Kidney (tissue), 14 donors: Measurements from ENCODE around the gene IVNS1ABP. TPM values are rescaled to one million over a fixed set of nuclear protein-coding genes. Genes with fewer than 3 reads are reported as not detected.

Experiments
- DNase-seq, 5 donors: peaks; one replicate each; pipeline ENCODE4 v3.0.0-alpha.2; 2013 to 2020
- FAIRE-seq: peaks from 2 replicates; lab custom pipeline; 2012; peaks lifted over from hg19 to GRCh38; lab: Jason Lieb, UNC
- H3K27ac ChIP-seq, 2 donors: one replicate each; pipeline ENCODE4 v1.7.0; 2013; ENCODE audit warnings: low read depth in 2 of 2, low read length in 2 of 2, inconsistent platforms in 1 of 2
- H3K27me3 ChIP-seq: one replicate; pipeline ENCODE4 v1.7.1; 2013; ENCODE audit warnings: low read length, inconsistent platforms; ENCODE audit not compliant: control insufficient read depth, insufficient read depth
- H3K36me3 ChIP-seq, 3 donors: one replicate each; pipeline versions ENCODE4 v1.7.0 to v1.7.1; 2013; ENCODE audit warnings: low read length in 3 of 3, control low read depth in 1 of 3, inconsistent platforms in 1 of 3; ENCODE audit not compliant: insufficient read depth in 3 of 3, control insufficient read depth in 2 of 3
- H3K4me1 ChIP-seq, 3 donors: one replicate each; pipeline versions ENCODE4 v1.7.0 to v1.7.1; 2013; ENCODE audit warnings: low read length in 3 of 3, inconsistent platforms in 1 of 3, low read depth in 1 of 3; ENCODE audit not compliant: control insufficient read depth in 2 of 3, insufficient read depth in 2 of 3
- H3K4me3 ChIP-seq, 3 donors: one replicate each; pipeline versions ENCODE4 v1.7.0 to v1.8.1; 2013; ENCODE audit warnings: low read length in 3 of 3, control low read depth in 1 of 3, inconsistent platforms in 1 of 3
- H3K9ac ChIP-seq, 3 donors: one replicate each; pipeline versions ENCODE4 v1.7.0 to v1.7.1; 2013; ENCODE audit warnings: low read length in 3 of 3, control low read depth in 1 of 3, inconsistent platforms in 1 of 3
- H3K9me3 ChIP-seq, 3 donors: one replicate each; pipeline versions ENCODE4 v1.7.0 to v1.7.1; 2013; ENCODE audit warnings: low read length in 3 of 3, control low read depth in 1 of 3, inconsistent platforms in 1 of 3; ENCODE audit not compliant: control insufficient read depth in 2 of 3, insufficient read depth in 1 of 3
- intact Hi-C: fragments of 100-400 bp; cut with DNase I; formaldehyde crosslinking; loops from one replicate; pipeline ENCODE4 v1.11.1; 2022
- polyA plus RNA-seq: library from polyadenylated mRNA; stranded (reverse); fragments of 350-450 nt; fragmentation: Illumina TruSeq; extraction: RNeasy Lipid Tissue Mini Kit (QIAGEN cat#74804); gene quantifications from one replicate; pipeline ENCODE4 v1.2.3, GENCODE V29; 2014; ENCODE audit warnings: low read depth, low replicate concordance; ENCODE audit not compliant: insufficient read depth
- total RNA-seq: library from RNA; stranded (reverse); fragmentation: NEBNext Ultra II Directional; extraction: Animal tissue kit (Norgen Biotek cat#: 25700); gene quantifications from one replicate; pipeline ENCODE4 v1.2.1, GENCODE V29; 2021
- TF ChIP-seq, protein P1 (sequence below): IDR thresholded peaks from 3 replicates; pipeline ENCODE4 v1.5.1; 2012; ENCODE audit warnings: mild to moderate bottlenecking, moderate library complexity, borderline replicate concordance; ENCODE audit not compliant: insufficient read depth; ENCODE audit errors: extremely low read depth
- donor health status: control.
- donor health status: control.
- donor health status: control.
- donor health status: control.
- donor health status: control.
- donor health status: DM: yes; HTN: yes; CAD: no.
- donor health status: Normal renal cell carcinoma (clear cell type).

IVNS1ABP gene
- total and polyA plus RNA-seq, 2 donors from 2014 or later: 115 to 198 TPM

DNA sequence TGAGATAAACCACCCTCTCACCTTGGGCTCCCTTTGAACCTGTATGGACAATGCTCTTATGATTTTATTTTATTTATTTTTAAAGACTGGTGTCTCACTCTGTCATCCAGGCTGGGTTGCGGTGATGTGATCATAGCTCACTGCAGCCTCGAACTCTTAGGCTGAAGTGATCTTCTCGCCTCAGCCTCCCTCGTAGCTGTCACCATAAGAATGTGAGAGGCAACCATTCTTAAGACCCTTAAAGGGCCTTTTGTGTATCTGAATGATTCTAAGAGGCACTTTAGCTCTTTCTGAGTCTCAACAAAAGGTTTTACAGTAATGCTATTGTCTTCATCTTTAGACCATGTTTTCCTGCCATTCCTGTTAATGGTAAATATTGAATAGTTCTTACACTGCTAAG lies 67.0 kb downstream of the IVNS1ABP start:
- H3K9me3 ChIP-seq: no peaks in the 10 kb centered on the region
- H3K27me3 ChIP-seq: no peaks in the 10 kb centered on the region
- H3K9ac ChIP-seq: no peak overlapping the region
- no peak overlapping the region for H3K4me3 ChIP-seq
- H3K4me1 ChIP-seq: no peaks in the 10 kb centered on the region
- TF ChIP-seq, protein P1, sequence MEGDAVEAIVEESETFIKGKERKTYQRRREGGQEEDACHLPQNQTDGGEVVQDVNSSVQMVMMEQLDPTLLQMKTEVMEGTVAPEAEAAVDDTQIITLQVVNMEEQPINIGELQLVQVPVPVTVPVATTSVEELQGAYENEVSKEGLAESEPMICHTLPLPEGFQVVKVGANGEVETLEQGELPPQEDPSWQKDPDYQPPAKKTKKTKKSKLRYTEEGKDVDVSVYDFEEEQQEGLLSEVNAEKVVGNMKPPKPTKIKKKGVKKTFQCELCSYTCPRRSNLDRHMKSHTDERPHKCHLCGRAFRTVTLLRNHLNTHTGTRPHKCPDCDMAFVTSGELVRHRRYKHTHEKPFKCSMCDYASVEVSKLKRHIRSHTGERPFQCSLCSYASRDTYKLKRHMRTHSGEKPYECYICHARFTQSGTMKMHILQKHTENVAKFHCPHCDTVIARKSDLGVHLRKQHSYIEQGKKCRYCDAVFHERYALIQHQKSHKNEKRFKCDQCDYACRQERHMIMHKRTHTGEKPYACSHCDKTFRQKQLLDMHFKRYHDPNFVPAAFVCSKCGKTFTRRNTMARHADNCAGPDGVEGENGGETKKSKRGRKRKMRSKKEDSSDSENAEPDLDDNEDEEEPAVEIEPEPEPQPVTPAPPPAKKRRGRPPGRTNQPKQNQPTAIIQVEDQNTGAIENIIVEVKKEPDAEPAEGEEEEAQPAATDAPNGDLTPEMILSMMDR: no peak
- DNase-seq: no peak
- no peaks in the 10 kb centered on the region for H3K36me3 ChIP-seq
- FAIRE-seq: no peak
- no peak overlapping the region for H3K27ac ChIP-seq
- intact Hi-C loops: no loop called here

DNA sequence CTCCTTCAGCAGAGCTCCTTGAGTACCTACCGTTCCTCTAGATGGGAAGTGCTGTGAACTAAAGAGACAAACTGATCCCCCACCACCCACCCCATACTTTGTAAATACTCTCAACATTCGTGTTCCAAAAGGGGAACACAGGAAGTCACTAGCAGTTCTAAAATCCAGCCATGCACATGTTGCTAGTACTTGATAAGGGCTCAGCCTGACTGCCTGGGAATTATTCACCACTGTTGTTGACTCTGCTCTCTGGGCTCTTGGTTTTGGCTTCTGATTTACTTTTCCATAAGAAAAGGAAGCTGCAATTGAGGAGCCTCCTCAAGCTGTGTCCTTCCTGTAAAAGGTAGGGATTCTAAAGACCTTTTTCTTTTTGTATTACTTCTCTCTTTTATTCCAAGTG lies 67.5 kb downstream of the IVNS1ABP start:
- DNase-seq: no peak
- TF ChIP-seq, protein P1: no peak
- H3K36me3 ChIP-seq: no peaks in the 10 kb centered on the region
- no peaks in the 10 kb centered on the region for H3K4me1 ChIP-seq
- FAIRE-seq: no peak
- no peaks in the 10 kb centered on the region for H3K27me3 ChIP-seq
- no peaks in the 10 kb centered on the region for H3K9me3 ChIP-seq
- H3K9ac ChIP-seq: no peak overlapping the region
- intact Hi-C loops: no loop called here
- no peak overlapping the region for H3K4me3 ChIP-seq
- H3K27ac ChIP-seq: no peak overlapping the region

Other genes with a start within 250 kb of the IVNS1ABP start
- gene TRMT1L, start 160.3 kb downstream of the IVNS1ABP start, total RNA-seq: 17.9 TPM
- 11.6 TPM for gene TRMT1L, start 160.3 kb downstream of the IVNS1ABP start, polyA plus RNA-seq
- gene SWT1, start 160.1 kb downstream of the IVNS1ABP start, total RNA-seq: 6.5 TPM
- 2.9 TPM for gene SWT1, start 160.1 kb downstream of the IVNS1ABP start, polyA plus RNA-seq